H1 (cell line): ENCODE results near the gene CERS5. TPM values are rescaled to one million over a fixed set of nuclear protein-coding genes. Genes with fewer than 3 reads are reported as not detected.

Experiments used
- CTCF ChIA-PET: fragments of 300-600 bp; sonication (Branson Sonifier 250); formaldehyde crosslinking; loops from one replicate; lab custom pipeline; 2021; ENCODE audit not compliant: partially characterized antibody; lab: Charles Lee
- POLR2A ChIA-PET: fragments of 300-600 bp; sonication (Branson Sonifier 250); formaldehyde crosslinking; loops from one replicate; lab custom pipeline; 2021; ENCODE audit warnings: inconsistent platforms; ENCODE audit not compliant: partially characterized antibody; lab: Charles Lee
- DNase-seq, 2 experiments: peaks; one replicate each; pipeline versions ENCODE4 v3.0.0 to v3.0.0-alpha.2; 2010 to 2022; ENCODE audit warnings: low spot score in 2 of 2, low read depth in 1 of 2, mixed read lengths in 1 of 2
- FAIRE-seq: peaks from 2 replicates; lab custom pipeline; 2011; peaks lifted over from hg19 to GRCh38; lab: Jason Lieb, UNC
- H2AFZ ChIP-seq: 2 replicates; pipeline ENCODE4 v1.8.1; 2012; ENCODE audit warnings: low read length, inconsistent platforms
- H2AK5ac ChIP-seq: 2 replicates; pipeline ENCODE4 v1.6.1; 2013; ENCODE audit warnings: low read depth, low read length
- H2BK120ac ChIP-seq: replicated peaks from 2 replicates; pipeline ENCODE3; 2013; ENCODE audit warnings: low read depth, low read length, inconsistent platforms
- H2BK12ac ChIP-seq: 2 replicates; pipeline ENCODE4 v1.6.1; 2013; ENCODE audit warnings: low read depth, low read length
- H2BK15ac ChIP-seq: 2 replicates; pipeline ENCODE4 v1.6.1; 2013; ENCODE audit warnings: low read length
- H2BK20ac ChIP-seq: 2 replicates; pipeline ENCODE4 v1.6.1; 2013; ENCODE audit warnings: low read length
- H2BK5ac ChIP-seq: 2 replicates; pipeline ENCODE4 v1.6.1; 2013; ENCODE audit warnings: low read depth, low read length
- H3K14ac ChIP-seq: 2 replicates; pipeline ENCODE4 v1.6.1; 2013; ENCODE audit warnings: inconsistent platforms; ENCODE audit not compliant: insufficient read length
- H3K18ac ChIP-seq: 2 replicates; pipeline ENCODE4 v1.6.1; 2013; ENCODE audit warnings: low read length; ENCODE audit errors: extremely low read depth
- H3K23ac ChIP-seq: 2 replicates; pipeline ENCODE4 v1.6.1; 2013; ENCODE audit warnings: inconsistent platforms; ENCODE audit not compliant: insufficient read length
- H3K23me2 ChIP-seq: 2 replicates; pipeline ENCODE4 v1.6.1; 2013; ENCODE audit warnings: low read depth, low read length
- H3K27ac ChIP-seq: 2 replicates; pipeline ENCODE4 v1.6.1; 2011; ENCODE audit warnings: low read depth, low read length, inconsistent platforms
- H3K27me3 ChIP-seq, 4 experiments: replicated peaks in 1 of 4; 1 replicate in 1 of 4; 2 replicates in 3 of 4; pipeline versions ENCODE4 v1.6.1 to v1.8.1; 2011 to 2013; ENCODE audit warnings: low read length in 3 of 4, mild to moderate bottlenecking in 3 of 4, inconsistent platforms in 2 of 4, mixed read lengths in 2 of 4, moderate library complexity in 1 of 4; ENCODE audit not compliant: control insufficient read depth in 3 of 4, insufficient read depth in 3 of 4; ENCODE audit errors: extremely low read depth in 1 of 4
- H3K36me3 ChIP-seq, 4 experiments: 2 replicates each; pipeline versions ENCODE4 v1.6.1 to v1.8.1; 2011 to 2013; ENCODE audit warnings: mild to moderate bottlenecking in 4 of 4, low read length in 3 of 4, moderate library complexity in 2 of 4, control low read depth in 1 of 4, inconsistent platforms in 1 of 4; ENCODE audit not compliant: insufficient read depth in 4 of 4, control insufficient read depth in 2 of 4
- H3K4ac ChIP-seq: replicated peaks from 2 replicates; pipeline ENCODE3; 2013; ENCODE audit warnings: low read length, low read depth, mixed read lengths, inconsistent platforms; ENCODE audit not compliant: insufficient read length
- H3K4me1 ChIP-seq, 4 experiments: replicated peaks in 1 of 4; 1 replicate in 1 of 4; 2 replicates in 3 of 4; pipeline versions ENCODE4 v1.6.1 to v1.8.1; 2011 to 2013; ENCODE audit warnings: low read length in 3 of 4, inconsistent platforms in 2 of 4, mixed read lengths in 1 of 4; ENCODE audit not compliant: insufficient read depth in 4 of 4, control insufficient read depth in 3 of 4
- H3K4me2 ChIP-seq, 2 experiments: 2 replicates each; pipeline versions ENCODE4 v1.6.1 to v1.8.1; 2011 to 2013; ENCODE audit warnings: low read depth in 2 of 2, low read length in 2 of 2, control low read depth in 1 of 2, inconsistent platforms in 1 of 2, mild to moderate bottlenecking in 1 of 2; ENCODE audit not compliant: insufficient read depth in 1 of 2
- H3K4me3 ChIP-seq, 4 experiments: fragments of 200-600, 300-600 bp in 1 of 4; sonication (generic), shearing (Covaris generic), sonication (Bioruptor Twin) in 1 of 4; 2 replicates each; pipeline versions ENCODE4 v1.5.1 to v1.8.1; 2011 to 2016; ENCODE audit warnings: low read length in 4 of 4, low read depth in 3 of 4, control low read depth in 2 of 4, inconsistent platforms in 2 of 4, mild to moderate bottlenecking in 2 of 4, mixed read lengths in 1 of 4, moderate library complexity in 1 of 4; ENCODE audit not compliant: insufficient read depth in 2 of 4; ENCODE audit errors: extremely low read depth in 1 of 4
- H3K56ac ChIP-seq: replicated peaks from 2 replicates; pipeline ENCODE3; 2013; ENCODE audit warnings: low read depth, mild to moderate bottlenecking, mixed read lengths, low read length, inconsistent platforms; ENCODE audit not compliant: insufficient read length
- H3K79me1 ChIP-seq: 2 replicates; pipeline ENCODE4 v1.6.1; 2013; ENCODE audit warnings: low read depth, low read length, control low read depth
- H3K79me2 ChIP-seq, 2 experiments: 2 replicates each; pipeline versions ENCODE4 v1.6.1 to v1.8.1; 2012 to 2013; ENCODE audit warnings: low read length in 2 of 2, mild to moderate bottlenecking in 2 of 2, inconsistent platforms in 1 of 2; ENCODE audit not compliant: insufficient read depth in 2 of 2, control insufficient read depth in 1 of 2
- H3K9ac ChIP-seq, 4 experiments: replicated peaks in 1 of 4; 1 replicate in 1 of 4; 2 replicates in 3 of 4; pipeline versions ENCODE4 v1.6.1 to v1.8.1; 2011 to 2013; ENCODE audit warnings: low read depth in 3 of 4, low read length in 3 of 4, control low read depth in 2 of 4, mild to moderate bottlenecking in 2 of 4, moderate library complexity in 2 of 4, inconsistent platforms in 1 of 4; ENCODE audit errors: extremely low read depth in 1 of 4
- H3K9me3 ChIP-seq, 2 experiments: 2 replicates each; pipeline versions ENCODE4 v1.6.1 to v1.8.1; 2012 to 2013; ENCODE audit warnings: mild to moderate bottlenecking in 2 of 2, moderate library complexity in 2 of 2, control low read depth in 1 of 2, inconsistent platforms in 1 of 2, low read depth in 1 of 2, low read length in 1 of 2, mixed read lengths in 1 of 2; ENCODE audit not compliant: insufficient read depth in 2 of 2
- H4K20me1 ChIP-seq, 2 experiments: replicated peaks in 1 of 2; 2 replicates each; pipeline versions ENCODE3 to v1.8.1; 2011 to 2013; ENCODE audit warnings: inconsistent platforms in 2 of 2, low read length in 2 of 2, mild to moderate bottlenecking in 1 of 2; ENCODE audit not compliant: insufficient read depth in 2 of 2, control insufficient read depth in 1 of 2
- H4K5ac ChIP-seq: 2 replicates; pipeline ENCODE4 v1.6.1; 2013; ENCODE audit warnings: low read length, low read depth, mixed read lengths, inconsistent platforms; ENCODE audit not compliant: insufficient read length
- H4K8ac ChIP-seq: 2 replicates; pipeline ENCODE4 v1.8.0; 2013; ENCODE audit warnings: mild to moderate bottlenecking, moderate library complexity, low read length, inconsistent platforms; ENCODE audit not compliant: insufficient read depth; ENCODE audit errors: extremely low read depth
- H4K91ac ChIP-seq: replicated peaks from 2 replicates; pipeline ENCODE3; 2013; ENCODE audit warnings: low read length, mixed read lengths, inconsistent platforms; ENCODE audit not compliant: insufficient read length
- BRCA1 ChIP-seq: IDR thresholded peaks from 2 replicates; pipeline ENCODE4 v1.6.1; 2012; ENCODE audit warnings: low read depth, low read length, improper control_type of control experiment
- HDAC2 ChIP-seq, 2 experiments: fragments of 300-600 bp in 1 of 2; sonication (generic) in 1 of 2; IDR thresholded peaks; 2 replicates each; pipeline ENCODE4 v1.6.1; 2011 to 2012; ENCODE audit warnings: low read depth in 2 of 2, low read length in 2 of 2, mild to moderate bottlenecking in 2 of 2, moderate library complexity in 2 of 2, borderline replicate concordance in 1 of 2, inconsistent platforms in 1 of 2
- WGBS, 2 experiments: shearing (Covaris generic) in 1 of 2; methylation state at CpG; one replicate each; pipeline versions ENCODE4 v1.1.6 to v1.1.7; 2013 to 2015; ENCODE audit warnings: low lambda C conversion rate in 2 of 2, mixed read lengths in 2 of 2, inconsistent platforms in 1 of 2, low coverage in 1 of 2, missing lambda C conversion rate in 1 of 2; ENCODE audit not compliant: insufficient replicate concordance in 2 of 2, insufficient coverage in 1 of 2, insufficient read length in 1 of 2; ENCODE audit errors: extremely low coverage in 1 of 2, missing lambda C conversion rate in 1 of 2; 5-methylcytosine and 5-hydroxymethylcytosine counted together
- polyA plus RNA-seq, 7 experiments: library from polyadenylated mRNA; depleted of rRNA in 3 of 7; stranded (reverse) in 5 of 7; unstranded in 2 of 7; fragments of >200 nt in 5 of 7; fragments of 200-250 nt in 2 of 7; gene quantifications; 1 replicate in 5 of 7; 2 replicates in 1 of 7; 4 replicates in 1 of 7; pipeline versions ENCODE4 v1.2.1 to v1.2.3, GENCODE V29; 2011 to 2013; ENCODE audit warnings: missing spikeins in 2 of 7, mixed read lengths in 2 of 7
- total RNA-seq: library from RNA; stranded (reverse); fragmentation: NEBNext Ultra II Directional; extraction: Animal tissue kit (Norgen Biotek cat#: 25700); gene quantifications from 2 replicates; pipeline ENCODE4 v1.2.1, GENCODE V29; 2021

CERS5 gene
- total and polyA plus RNA-seq, 2 of the 8 experiments (the other 6 are each of a cell fraction or from before 2014, with no cell fraction given), result 69.2 to 119 TPM

- Histone ChIP-seq H4K5ac (no peak overlapping the region), H4K20me1 (no peaks in the 10 kb centered on the region), H3K4me3 (no peak overlapping the region), H2BK120ac (no peak overlapping the region), H3K4me2 (no peak overlapping the region), H3K56ac (no peak overlapping the region), H2BK5ac (no peak overlapping the region), H4K8ac (no peak overlapping the region), H3K23me2 (no peaks in the 10 kb centered on the region), H4K91ac (no peak overlapping the region), H2BK15ac (no peak overlapping the region), H3K4me1 (no peaks in the 10 kb centered on the region), H3K9me3 (no peaks in the 10 kb centered on the region), H2BK20ac (no peak overlapping the region), H3K27me3 (no peaks in the 10 kb centered on the region), H2BK12ac (no peak overlapping the region), H3K36me3 (peaks cover 0 to 5% (median 2%) of the 10 kb centered on the region in 4 experiments; a peak in 2 of 8 replicates), H3K9ac (no peak overlapping the region), H2AFZ (no peak overlapping the region), H2AK5ac (no peak overlapping the region), H3K4ac (no peak overlapping the region), H3K27ac (no peak overlapping the region), H3K14ac (no peak overlapping the region), H3K23ac (no peak overlapping the region), H3K79me1 (no peaks in the 10 kb centered on the region), H3K18ac (no peak overlapping the region), H3K79me2 (no peaks in the 10 kb centered on the region)
- 93% methylated on average over 4 of the region's 4 CpGs; no CpG with 5 or more reads in 1 of the 2 experiments for WGBS, 2 experiments
- no peak for FAIRE-seq
- POLR2A ChIA-PET, result no interaction called here
- CTCF ChIA-PET, result interaction anchor here (0.6 to 3.4 kb wide), 8 partner anchors 9 to 218 kb away, joined by 3 to 13 read pairs (median 3); no protein-coding TSS in a partner anchor
- DNase-seq, result no peak
- TF ChIP-seq BRCA1 (no peak), HDAC2 (IDR thresholded peaks at IDR 0.05; ENCODE audit: borderline replicate concordance in 1 of 2, low read depth in 2 of 2, low read length in 2 of 2) (no peak)
Observed at GRCh38 chr12:50185301-50185895, 18.2 kb upstream of the CERS5 start.
